ENCODE results near the gene CEP85.

GRCh38 chr1:26320896-26321295, 86.9 kb downstream of the CEP85 start:
- TF ChIP-seq POLR2A (IDR thresholded peaks at IDR 0.05), result no peak
- TF ChIP-seq, protein P1, sequence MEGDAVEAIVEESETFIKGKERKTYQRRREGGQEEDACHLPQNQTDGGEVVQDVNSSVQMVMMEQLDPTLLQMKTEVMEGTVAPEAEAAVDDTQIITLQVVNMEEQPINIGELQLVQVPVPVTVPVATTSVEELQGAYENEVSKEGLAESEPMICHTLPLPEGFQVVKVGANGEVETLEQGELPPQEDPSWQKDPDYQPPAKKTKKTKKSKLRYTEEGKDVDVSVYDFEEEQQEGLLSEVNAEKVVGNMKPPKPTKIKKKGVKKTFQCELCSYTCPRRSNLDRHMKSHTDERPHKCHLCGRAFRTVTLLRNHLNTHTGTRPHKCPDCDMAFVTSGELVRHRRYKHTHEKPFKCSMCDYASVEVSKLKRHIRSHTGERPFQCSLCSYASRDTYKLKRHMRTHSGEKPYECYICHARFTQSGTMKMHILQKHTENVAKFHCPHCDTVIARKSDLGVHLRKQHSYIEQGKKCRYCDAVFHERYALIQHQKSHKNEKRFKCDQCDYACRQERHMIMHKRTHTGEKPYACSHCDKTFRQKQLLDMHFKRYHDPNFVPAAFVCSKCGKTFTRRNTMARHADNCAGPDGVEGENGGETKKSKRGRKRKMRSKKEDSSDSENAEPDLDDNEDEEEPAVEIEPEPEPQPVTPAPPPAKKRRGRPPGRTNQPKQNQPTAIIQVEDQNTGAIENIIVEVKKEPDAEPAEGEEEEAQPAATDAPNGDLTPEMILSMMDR (IDR thresholded peaks at IDR 0.05), result no peak
